ENCODE results near the gene USP24. TPM values are rescaled to one million over a fixed set of nuclear protein-coding genes. Genes with fewer than 3 reads are reported as not detected.

USP24 gene
- total RNA-seq, 2 donors from 2014 or later = 47.8 to 58.5 TPM

GRCh38 chr1:55150880-55151588 lies 64.1 kb downstream of the USP24 start:
- Histone ChIP-seq H3K27ac (no peak overlapping the region), H3K9me3 (no peaks in the 10 kb centered on the region), H3K36me3 (peaks cover 22% of the 10 kb centered on the region), H3K4me1 (ENCODE audit: control insufficient read depth in 1 of 2, low read depth in 2 of 2) (no peaks in the 10 kb centered on the region), H3K27me3 (replicated peaks; ENCODE audit: insufficient read depth) (no peaks in the 10 kb centered on the region), H3K4me3 (no peak overlapping the region)
- DNase-seq (ENCODE audit: low spot score) (no peak), ATAC-seq (ENCODE audit: insufficient number of reproducible peaks, low FRiP score, low read depth) (no peak)
- TF ChIP-seq, protein P1, sequence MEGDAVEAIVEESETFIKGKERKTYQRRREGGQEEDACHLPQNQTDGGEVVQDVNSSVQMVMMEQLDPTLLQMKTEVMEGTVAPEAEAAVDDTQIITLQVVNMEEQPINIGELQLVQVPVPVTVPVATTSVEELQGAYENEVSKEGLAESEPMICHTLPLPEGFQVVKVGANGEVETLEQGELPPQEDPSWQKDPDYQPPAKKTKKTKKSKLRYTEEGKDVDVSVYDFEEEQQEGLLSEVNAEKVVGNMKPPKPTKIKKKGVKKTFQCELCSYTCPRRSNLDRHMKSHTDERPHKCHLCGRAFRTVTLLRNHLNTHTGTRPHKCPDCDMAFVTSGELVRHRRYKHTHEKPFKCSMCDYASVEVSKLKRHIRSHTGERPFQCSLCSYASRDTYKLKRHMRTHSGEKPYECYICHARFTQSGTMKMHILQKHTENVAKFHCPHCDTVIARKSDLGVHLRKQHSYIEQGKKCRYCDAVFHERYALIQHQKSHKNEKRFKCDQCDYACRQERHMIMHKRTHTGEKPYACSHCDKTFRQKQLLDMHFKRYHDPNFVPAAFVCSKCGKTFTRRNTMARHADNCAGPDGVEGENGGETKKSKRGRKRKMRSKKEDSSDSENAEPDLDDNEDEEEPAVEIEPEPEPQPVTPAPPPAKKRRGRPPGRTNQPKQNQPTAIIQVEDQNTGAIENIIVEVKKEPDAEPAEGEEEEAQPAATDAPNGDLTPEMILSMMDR (IDR thresholded peaks at IDR 0.05) = no peak

GRCh38 chr1:55148676-55149075 lies 66.5 kb downstream of the USP24 start:
- no peak overlapping the region for H3K27ac ChIP-seq
- H3K4me1 ChIP-seq (ENCODE audit: control insufficient read depth in 1 of 2, low read depth in 2 of 2) = no peaks in the 10 kb centered on the region
- H3K9me3 ChIP-seq = no peaks in the 10 kb centered on the region
- H3K4me3 ChIP-seq = no peak overlapping the region
- TF ChIP-seq, protein P1 (IDR thresholded peaks at IDR 0.05) = no peak
- ATAC-seq (ENCODE audit: insufficient number of reproducible peaks, low FRiP score, low read depth) (no peak), DNase-seq (ENCODE audit: low spot score) (no peak)
- peaks cover 21% of the 10 kb centered on the region for H3K36me3 ChIP-seq
- H3K27me3 ChIP-seq (replicated peaks; ENCODE audit: insufficient read depth) = no peaks in the 10 kb centered on the region

- H3K36me3 ChIP-seq = peaks cover 27% of the 10 kb centered on the region
- DNase-seq (ENCODE audit: low spot score) = no peak
- H3K4me3 ChIP-seq = no peak overlapping the region
- H3K27me3 ChIP-seq (replicated peaks; ENCODE audit: insufficient read depth) = no peaks in the 10 kb centered on the region
- TF ChIP-seq, protein P1 (IDR thresholded peaks at IDR 0.05) = no peak
- H3K27ac ChIP-seq = no peak overlapping the region
- no peaks in the 10 kb centered on the region for H3K4me1 ChIP-seq (ENCODE audit: control insufficient read depth in 1 of 2, low read depth in 2 of 2)
- H3K9me3 ChIP-seq = no peaks in the 10 kb centered on the region
- no peak for ATAC-seq (ENCODE audit: insufficient number of reproducible peaks, low FRiP score, low read depth)
Measured at GRCh38 chr1:55147524-55147923, 67.6 kb downstream of the USP24 start.

DNA sequence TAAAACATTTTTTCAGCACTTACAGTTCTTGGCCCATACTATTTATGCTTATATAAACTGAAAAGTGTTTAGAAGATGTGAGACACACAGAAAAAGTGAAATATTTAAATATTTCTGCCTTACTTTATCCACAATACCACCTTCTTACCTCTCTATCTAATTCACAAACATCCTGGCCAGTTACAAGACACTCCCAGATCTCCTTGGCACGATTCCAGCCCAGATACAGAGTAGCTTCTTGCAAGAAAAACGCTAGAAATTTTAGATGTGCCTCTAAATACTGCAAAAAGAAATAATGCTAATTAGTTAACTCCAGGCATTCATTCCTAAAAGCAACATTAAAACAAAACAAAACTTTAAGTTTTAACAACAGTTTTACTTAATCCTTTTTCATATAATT lies 68.4 kb downstream of the USP24 start:
- Histone ChIP-seq H3K4me3 (no peak overlapping the region), H3K27ac (no peak overlapping the region), H3K4me1 (ENCODE audit: control insufficient read depth in 1 of 2, low read depth in 2 of 2) (no peaks in the 10 kb centered on the region), H3K27me3 (replicated peaks; ENCODE audit: insufficient read depth) (no peaks in the 10 kb centered on the region), H3K36me3 (peaks cover 22% of the 10 kb centered on the region), H3K9me3 (no peaks in the 10 kb centered on the region)
- DNase-seq (ENCODE audit: low spot score) (no peak), ATAC-seq (ENCODE audit: insufficient number of reproducible peaks, low FRiP score, low read depth) (no peak)
- TF ChIP-seq, protein P1 (IDR thresholded peaks at IDR 0.05) = no peak

DNA sequence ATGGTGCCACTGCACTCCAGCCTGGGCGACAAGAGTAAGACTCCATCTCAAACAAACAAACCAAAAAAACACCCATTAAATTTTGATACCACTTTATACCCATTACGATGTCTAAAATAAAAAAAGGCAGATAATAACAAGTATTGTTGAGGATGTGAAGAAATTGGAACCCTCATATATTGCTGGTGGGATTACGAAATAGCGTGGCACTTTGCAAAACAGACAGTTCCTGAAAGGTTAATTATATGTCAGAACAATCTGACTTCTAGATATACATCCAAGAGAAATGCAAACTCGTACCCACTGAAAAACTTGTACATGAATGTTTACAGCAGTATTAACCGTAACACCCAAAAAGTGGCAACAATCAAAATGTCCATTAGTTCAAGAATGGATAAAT lies 70.3 kb downstream of the USP24 start:
- Histone ChIP-seq H3K4me3 (no peak overlapping the region), H3K9me3 (no peaks in the 10 kb centered on the region), H3K27me3 (replicated peaks; ENCODE audit: insufficient read depth) (no peaks in the 10 kb centered on the region), H3K27ac (no peak overlapping the region), H3K36me3 (peaks cover 15% of the 10 kb centered on the region), H3K4me1 (ENCODE audit: control insufficient read depth in 1 of 2, low read depth in 2 of 2) (no peaks in the 10 kb centered on the region)
- ATAC-seq (ENCODE audit: insufficient number of reproducible peaks, low FRiP score, low read depth) (no peak), DNase-seq (ENCODE audit: low spot score) (no peak)
- TF ChIP-seq, protein P1 (IDR thresholded peaks at IDR 0.05) = no peak

Data from thoracic aorta (tissue), 2 donors.